ENCODE measurements around the gene MYD88. TPM values are rescaled to one million over a fixed set of nuclear protein-coding genes. Genes with fewer than 3 reads are reported as not detected.
A peak's percentile ranks its signal among the peaks of the same experiment; 100 is the strongest.

The MYD88 gene
- total and polyA plus RNA-seq, 9 of the 15 experiments (the other 6 are each of a cell fraction or from before 2014, with no cell fraction given) = 3.2 to 47.3 (median 27.6) TPM

DNA sequence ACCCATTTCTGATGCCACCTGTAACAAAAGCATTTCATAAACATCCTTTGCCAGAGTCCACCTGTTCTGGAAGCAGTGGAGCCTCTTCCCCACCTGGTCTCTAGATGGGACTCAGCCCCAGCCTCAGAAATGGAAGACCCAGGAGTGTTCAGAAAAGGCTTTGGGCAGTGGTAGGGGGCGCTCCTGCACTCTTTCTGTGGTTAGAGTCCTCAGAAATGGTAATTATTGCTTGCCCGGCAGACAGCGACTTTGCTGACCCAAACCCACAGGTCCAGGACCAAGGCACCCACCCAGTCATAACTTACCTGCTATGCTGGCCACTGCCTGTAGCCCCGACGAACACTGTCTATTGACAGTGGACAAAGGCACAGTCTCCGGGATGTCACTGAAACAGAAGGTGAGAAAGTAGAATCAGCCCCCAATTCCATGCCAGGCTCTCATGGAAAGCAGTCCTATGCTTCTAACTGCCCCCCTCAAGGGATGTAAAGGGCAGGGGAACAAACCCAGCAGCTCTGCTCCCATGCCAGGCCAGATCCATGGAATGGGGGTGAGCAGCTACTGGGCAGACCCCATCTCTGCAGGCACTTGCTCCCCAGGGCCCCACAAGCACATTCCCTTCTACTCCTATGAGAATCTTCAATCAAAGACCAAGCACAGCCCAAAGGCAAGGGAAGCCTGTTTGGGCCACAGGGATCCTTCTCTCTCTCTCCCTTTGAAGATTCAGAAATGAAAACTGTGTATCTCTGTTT lies 6.7 kb upstream of the MYD88 start (continued):
- TF ChIP-seq MITF (IDR thresholded peaks at IDR 0.05) = no peak
- TF ChIP-seq SMAD1 (IDR thresholded peaks at IDR 0.05; ENCODE audit: low read depth, low read length, partially characterized antibody) = no peak
- no peak for TF ChIP-seq MCM3 (IDR thresholded peaks at IDR 0.05)
- TF ChIP-seq CUX1 (CRISPR knock-in tag; IDR thresholded peaks at IDR 0.05) = no peak
- no peak for TF ChIP-seq HOXB6 (CRISPR knock-in tag; IDR thresholded peaks at IDR 0.05; ENCODE audit: borderline replicate concordance)
- no peak for TF ChIP-seq CBX2 (IDR thresholded peaks at IDR 0.05; ENCODE audit: insufficient read depth, low read length, poor library complexity, severe bottlenecking)
- no peak for TF ChIP-seq KDM5B (IDR thresholded peaks at IDR 0.05; ENCODE audit: insufficient replicate concordance, low read depth, low read length)
- no peak for TF ChIP-seq SMARCA4 (IDR thresholded peaks at IDR 0.05)
- TF ChIP-seq ILF3 (IDR thresholded peaks at IDR 0.05; ENCODE audit: borderline replicate concordance) = no peak
- TF ChIP-seq E2F4 (CRISPR knock-in tag; IDR thresholded peaks at IDR 0.05; ENCODE audit: low read depth) = no peak
- TF ChIP-seq, protein P1, sequence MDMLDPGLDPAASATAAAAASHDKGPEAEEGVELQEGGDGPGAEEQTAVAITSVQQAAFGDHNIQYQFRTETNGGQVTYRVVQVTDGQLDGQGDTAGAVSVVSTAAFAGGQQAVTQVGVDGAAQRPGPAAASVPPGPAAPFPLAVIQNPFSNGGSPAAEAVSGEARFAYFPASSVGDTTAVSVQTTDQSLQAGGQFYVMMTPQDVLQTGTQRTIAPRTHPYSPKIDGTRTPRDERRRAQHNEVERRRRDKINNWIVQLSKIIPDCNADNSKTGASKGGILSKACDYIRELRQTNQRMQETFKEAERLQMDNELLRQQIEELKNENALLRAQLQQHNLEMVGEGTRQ (CRISPR knock-in tag; IDR thresholded peaks at IDR 0.05) = no peak
- TF ChIP-seq CAMTA2 (CRISPR knock-in tag; conservative IDR thresholded peaks at IDR 0.05) = no peak
- TF ChIP-seq BRCA1 (IDR thresholded peaks at IDR 0.05) = no peak
- no peak for TF ChIP-seq BRCA1 (CRISPR knock-in tag; IDR thresholded peaks at IDR 0.05)
- TF ChIP-seq U2AF1 (optimal IDR thresholded peaks at IDR 0.05; ENCODE audit: low read depth, low read length) = no peak
- no peak for TF ChIP-seq SAP30 (IDR thresholded peaks at IDR 0.05; ENCODE audit: borderline replicate concordance, insufficient read depth, low read depth, low read length, poor library complexity, severe bottlenecking)
- no peak for TF ChIP-seq DDX20 (tag; IDR thresholded peaks at IDR 0.05; ENCODE audit: low read depth)
- no peak for TF ChIP-seq ZNF41 (CRISPR knock-in tag; conservative IDR thresholded peaks at IDR 0.05)
- peak in 1 of 2 experiments; percentile 38; a peak in 1 of 4 replicates for TF ChIP-seq MAZ (CRISPR knock-in tag; conservative IDR thresholded peaks at IDR 0.05 in 1 of 2, IDR thresholded peaks at IDR 0.05 in 1 of 2)
- TF ChIP-seq HLTF (IDR thresholded peaks at IDR 0.05) = no peak
